ENCODE data around the gene PRKG1.

GRCh38 chr10:51832652-51833383 is 758.5 kb downstream of the PRKG1 start:
- TF ChIP-seq ZNF317 (CRISPR knock-in tag; IDR thresholded peaks at IDR 0.05; ENCODE audit: borderline replicate concordance, low read depth), result no peak
- TF ChIP-seq KAT7 (CRISPR knock-in tag; IDR thresholded peaks at IDR 0.05; ENCODE audit: borderline replicate concordance), result no peak

All from WTC11 (cell line).